Prostate gland (tissue), 2 donors: ENCODE results near the gene PLA2G5.

Experiments used
- POLR2AphosphoS5 ChIP-seq: sonication (generic); formaldehyde crosslinking; IDR thresholded peaks from one replicate; pipeline ENCODE4 v1.6.1; 2017; ENCODE audit warnings: antibody characterized with exemption
- TF ChIP-seq, protein P1 (sequence below), 4 experiments: fragments of 200-600 bp in 2 of 4; fragments of 450-650 bp in 2 of 4; sonication (generic) in 2 of 4; IDR thresholded peaks; 1 replicate in 3 of 4; 2 replicates in 1 of 4; pipeline ENCODE4 v1.5.1; 2016 to 2019; ENCODE audit warnings: antibody characterized with exemption in 4 of 4, mild to moderate bottlenecking in 2 of 4, moderate library complexity in 2 of 4

DNA sequence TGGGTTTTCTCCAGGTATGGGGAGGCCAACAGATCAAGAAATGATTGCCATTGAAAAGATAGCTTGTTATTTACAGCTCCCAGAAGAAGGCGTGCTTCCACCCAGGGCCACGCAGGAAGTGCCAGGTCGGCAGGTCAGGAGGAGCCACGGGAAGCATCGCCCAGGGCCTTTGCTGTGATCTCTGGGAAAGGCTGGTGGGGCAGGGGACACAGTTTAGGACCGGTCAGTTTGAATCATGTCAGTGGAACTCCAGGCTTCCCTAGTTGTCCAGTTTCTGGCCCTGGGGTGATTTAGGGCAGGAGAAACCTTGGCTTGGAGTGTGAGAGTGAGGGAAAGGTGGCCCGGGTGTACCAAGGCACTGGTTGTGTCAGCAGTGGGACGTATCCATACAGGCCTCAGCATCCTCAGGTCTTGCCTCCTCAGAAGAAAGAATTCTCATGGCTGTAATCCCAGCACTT, 11.4 kb downstream of the PLA2G5 start:
- TF ChIP-seq, protein P1, sequence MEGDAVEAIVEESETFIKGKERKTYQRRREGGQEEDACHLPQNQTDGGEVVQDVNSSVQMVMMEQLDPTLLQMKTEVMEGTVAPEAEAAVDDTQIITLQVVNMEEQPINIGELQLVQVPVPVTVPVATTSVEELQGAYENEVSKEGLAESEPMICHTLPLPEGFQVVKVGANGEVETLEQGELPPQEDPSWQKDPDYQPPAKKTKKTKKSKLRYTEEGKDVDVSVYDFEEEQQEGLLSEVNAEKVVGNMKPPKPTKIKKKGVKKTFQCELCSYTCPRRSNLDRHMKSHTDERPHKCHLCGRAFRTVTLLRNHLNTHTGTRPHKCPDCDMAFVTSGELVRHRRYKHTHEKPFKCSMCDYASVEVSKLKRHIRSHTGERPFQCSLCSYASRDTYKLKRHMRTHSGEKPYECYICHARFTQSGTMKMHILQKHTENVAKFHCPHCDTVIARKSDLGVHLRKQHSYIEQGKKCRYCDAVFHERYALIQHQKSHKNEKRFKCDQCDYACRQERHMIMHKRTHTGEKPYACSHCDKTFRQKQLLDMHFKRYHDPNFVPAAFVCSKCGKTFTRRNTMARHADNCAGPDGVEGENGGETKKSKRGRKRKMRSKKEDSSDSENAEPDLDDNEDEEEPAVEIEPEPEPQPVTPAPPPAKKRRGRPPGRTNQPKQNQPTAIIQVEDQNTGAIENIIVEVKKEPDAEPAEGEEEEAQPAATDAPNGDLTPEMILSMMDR (IDR thresholded peaks at IDR 0.05): no peak
- no peak for TF ChIP-seq POLR2AphosphoS5
